ENCODE data around the gene MYOM1. TPM values are rescaled to one million over a fixed set of nuclear protein-coding genes. Genes with fewer than 3 reads are reported as not detected.

Gene MYOM1
- total RNA-seq, 4 donors from 2014 or later = 3.1 to 15.8 (median 9.0) TPM

DNA sequence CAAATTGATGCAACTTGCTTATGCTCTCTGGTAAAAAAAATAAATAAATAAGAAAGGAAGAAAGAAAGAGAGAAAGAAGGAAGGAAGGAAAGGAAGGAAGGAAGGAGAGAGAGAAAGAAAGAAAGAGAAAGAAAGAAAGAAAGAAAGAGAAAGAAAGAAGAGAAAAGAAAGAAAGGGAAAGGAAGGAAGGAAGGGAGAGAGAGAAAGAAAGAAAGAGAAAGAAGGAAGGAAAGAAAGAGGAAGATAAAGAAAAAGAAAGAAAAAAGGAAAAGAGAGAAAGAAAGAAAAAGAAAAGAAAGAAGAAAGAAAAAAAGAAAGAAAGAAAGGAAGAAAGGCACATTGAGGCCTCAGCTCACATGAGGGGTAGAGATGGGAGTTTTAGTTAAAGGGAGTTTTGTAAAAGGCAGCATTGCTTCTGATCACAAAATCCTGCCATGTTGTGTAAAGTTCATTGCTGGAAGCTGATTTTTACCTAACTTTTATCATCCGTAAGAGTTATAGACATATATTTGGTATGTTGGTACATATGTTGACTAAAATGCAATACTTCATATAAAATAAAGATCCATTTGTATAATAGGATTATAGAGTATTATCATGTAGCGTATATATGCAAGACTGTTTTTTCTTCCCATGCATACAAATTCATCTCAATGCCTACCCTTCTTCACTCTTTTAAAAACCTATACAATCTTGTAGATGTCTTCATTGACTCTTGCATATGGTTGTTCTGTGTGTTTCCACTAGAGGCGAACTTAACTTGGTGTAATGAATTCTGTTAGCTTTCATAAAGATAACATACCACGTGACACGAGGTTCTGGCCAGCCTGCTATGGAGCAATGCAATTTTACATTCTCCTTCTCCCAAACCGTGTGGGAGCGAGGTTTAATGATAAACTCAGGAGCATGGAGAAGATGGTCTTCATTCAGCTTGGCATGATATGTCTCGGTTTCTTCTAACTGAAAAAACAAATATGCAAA lies 32.8 kb downstream of the MYOM1 start:
- no peaks in the 10 kb centered on the region for H3K27me3 ChIP-seq
- no peaks in the 10 kb centered on the region for H3K4me1 ChIP-seq
- H3K27ac ChIP-seq = no peak overlapping the region
- no peak overlapping the region for H3K4me3 ChIP-seq
- intact Hi-C loops (cut with DNase I; ENCODE audit: low total_unique reads) = no loop called here
- DNase-seq = peak in 1 of 2 donors; percentile 50
- no peaks in the 10 kb centered on the region for H3K36me3 ChIP-seq
- no peaks in the 10 kb centered on the region for H3K9me3 ChIP-seq
- TF ChIP-seq, protein P1, sequence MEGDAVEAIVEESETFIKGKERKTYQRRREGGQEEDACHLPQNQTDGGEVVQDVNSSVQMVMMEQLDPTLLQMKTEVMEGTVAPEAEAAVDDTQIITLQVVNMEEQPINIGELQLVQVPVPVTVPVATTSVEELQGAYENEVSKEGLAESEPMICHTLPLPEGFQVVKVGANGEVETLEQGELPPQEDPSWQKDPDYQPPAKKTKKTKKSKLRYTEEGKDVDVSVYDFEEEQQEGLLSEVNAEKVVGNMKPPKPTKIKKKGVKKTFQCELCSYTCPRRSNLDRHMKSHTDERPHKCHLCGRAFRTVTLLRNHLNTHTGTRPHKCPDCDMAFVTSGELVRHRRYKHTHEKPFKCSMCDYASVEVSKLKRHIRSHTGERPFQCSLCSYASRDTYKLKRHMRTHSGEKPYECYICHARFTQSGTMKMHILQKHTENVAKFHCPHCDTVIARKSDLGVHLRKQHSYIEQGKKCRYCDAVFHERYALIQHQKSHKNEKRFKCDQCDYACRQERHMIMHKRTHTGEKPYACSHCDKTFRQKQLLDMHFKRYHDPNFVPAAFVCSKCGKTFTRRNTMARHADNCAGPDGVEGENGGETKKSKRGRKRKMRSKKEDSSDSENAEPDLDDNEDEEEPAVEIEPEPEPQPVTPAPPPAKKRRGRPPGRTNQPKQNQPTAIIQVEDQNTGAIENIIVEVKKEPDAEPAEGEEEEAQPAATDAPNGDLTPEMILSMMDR (IDR thresholded peaks at IDR 0.05) = peak in 1 of 4 experiments; percentile 21
- TF ChIP-seq POLR2A (IDR thresholded peaks at IDR 0.05) = no peak

DNA sequence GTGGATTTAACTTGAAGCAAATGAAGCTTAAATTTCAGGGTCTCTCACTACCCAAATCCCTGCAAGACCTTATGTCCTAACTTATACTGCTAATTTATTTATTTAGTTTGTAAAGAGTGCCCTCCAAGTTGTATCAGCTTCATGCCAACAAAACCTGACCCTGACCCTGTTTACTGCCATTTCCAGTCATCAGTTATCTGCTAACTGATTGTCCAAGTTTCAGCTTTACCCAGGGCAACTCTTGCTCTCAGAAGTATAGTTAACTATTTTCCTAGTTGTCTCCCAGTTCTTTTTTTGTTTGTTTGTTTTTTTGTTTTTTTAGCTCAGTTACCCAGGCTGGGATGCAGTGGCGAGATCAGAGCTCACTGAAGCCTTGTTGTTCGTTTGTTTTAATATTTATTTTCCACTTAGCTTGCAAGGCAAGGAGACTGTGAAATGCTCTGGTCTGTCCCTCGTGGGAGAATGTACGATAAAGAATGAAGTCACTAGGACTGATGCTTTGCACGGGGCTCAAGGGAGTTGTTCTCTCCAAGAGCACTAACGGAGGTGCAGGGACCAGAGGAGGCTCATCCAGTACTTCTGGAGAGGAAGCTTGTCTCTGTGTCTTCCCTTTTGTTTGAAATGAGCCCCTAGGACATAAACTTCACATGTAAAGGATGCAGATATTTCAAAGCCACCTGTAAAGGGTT lies 35.3 kb downstream of the MYOM1 start:
- no peaks in the 10 kb centered on the region for H3K36me3 ChIP-seq
- no peaks in the 10 kb centered on the region for H3K27me3 ChIP-seq
- H3K4me1 ChIP-seq = no peaks in the 10 kb centered on the region
- no peaks in the 10 kb centered on the region for H3K9me3 ChIP-seq
- no peak overlapping the region for H3K27ac ChIP-seq
- intact Hi-C loops (cut with DNase I; ENCODE audit: low total_unique reads) = no loop called here
- no peak overlapping the region for H3K4me3 ChIP-seq
- no peak for DNase-seq
- TF ChIP-seq, protein P1 (IDR thresholded peaks at IDR 0.05) = no peak
- TF ChIP-seq POLR2A (IDR thresholded peaks at IDR 0.05) = no peak

DNA sequence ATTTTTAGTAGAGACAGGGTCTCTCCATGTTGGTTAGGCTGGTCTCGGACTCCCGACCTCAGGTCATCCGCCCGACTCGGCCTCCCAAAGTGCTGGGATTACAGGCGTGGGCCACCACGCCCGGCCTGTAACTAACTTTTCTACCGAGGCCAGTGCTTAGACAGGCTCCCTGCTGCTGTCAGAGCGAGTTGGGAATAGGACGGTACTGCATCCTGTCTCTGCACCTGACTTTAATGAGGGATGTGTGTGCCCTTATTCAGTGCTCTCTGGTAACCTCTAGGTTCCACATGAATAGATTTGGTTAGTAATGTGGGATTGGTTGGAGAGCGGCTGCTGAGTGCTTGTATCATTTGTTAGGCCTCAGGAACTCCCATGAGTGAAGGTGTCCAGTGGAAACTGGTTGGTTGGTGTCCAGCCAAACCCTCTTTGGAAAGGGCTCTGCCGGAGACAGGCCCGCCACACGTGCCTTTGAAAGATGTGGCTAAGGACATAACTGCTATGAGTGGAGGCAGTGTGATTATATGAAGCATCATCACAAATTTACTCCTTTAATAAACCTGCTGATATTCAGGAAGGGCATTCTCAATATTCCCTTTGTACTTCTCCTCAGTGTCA lies 36.6 kb downstream of the MYOM1 start:
- Histone ChIP-seq H3K9me3 (no peaks in the 10 kb centered on the region), H3K36me3 (no peaks in the 10 kb centered on the region), H3K27me3 (no peaks in the 10 kb centered on the region), H3K4me1 (no peaks in the 10 kb centered on the region), H3K4me3 (no peak overlapping the region), H3K27ac (no peak overlapping the region)
- TF ChIP-seq, protein P1 (IDR thresholded peaks at IDR 0.05) = no peak
- no peak for TF ChIP-seq POLR2A (IDR thresholded peaks at IDR 0.05)
- DNase-seq = no peak
- intact Hi-C loops (cut with DNase I; ENCODE audit: low total_unique reads) = no loop called here

DNA sequence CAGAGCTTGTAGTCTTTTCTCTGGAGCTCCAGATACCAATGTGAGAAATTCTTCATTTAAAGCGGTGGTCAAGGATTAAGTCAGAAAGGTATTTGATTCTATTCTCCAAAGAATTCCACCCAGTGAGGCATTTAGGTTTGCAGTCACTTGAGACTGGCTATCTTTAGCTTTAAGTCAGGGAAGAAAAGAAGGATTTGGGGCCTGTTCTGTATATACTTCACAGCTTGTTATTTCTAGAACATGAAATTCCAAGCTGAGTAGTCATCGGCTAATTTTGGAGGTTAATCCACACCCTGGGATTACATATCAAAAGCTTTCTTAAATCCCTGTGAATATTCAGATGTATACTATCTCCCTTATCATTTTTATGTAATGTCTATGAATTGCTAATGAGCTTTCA lies 39.4 kb downstream of the MYOM1 start:
- intact Hi-C loops (cut with DNase I; ENCODE audit: low total_unique reads) = no loop called here
- no peak for TF ChIP-seq POLR2A (IDR thresholded peaks at IDR 0.05)
- TF ChIP-seq, protein P1 (IDR thresholded peaks at IDR 0.05) = no peak
- no peak overlapping the region for H3K4me3 ChIP-seq
- no peaks in the 10 kb centered on the region for H3K9me3 ChIP-seq
- peak overlapping the region in 1 of 2 donors; percentile 27 for H3K27ac ChIP-seq
- H3K36me3 ChIP-seq = no peaks in the 10 kb centered on the region
- H3K4me1 ChIP-seq = no peaks in the 10 kb centered on the region
- DNase-seq = no peak
- no peaks in the 10 kb centered on the region for H3K27me3 ChIP-seq

All from uterus (tissue), 4 donors.